Measurements from ENCODE around the gene INSIG1.

GRCh38 chr7:155329225-155329624, 31.5 kb downstream of the INSIG1 start:
- TF ChIP-seq, protein P1, sequence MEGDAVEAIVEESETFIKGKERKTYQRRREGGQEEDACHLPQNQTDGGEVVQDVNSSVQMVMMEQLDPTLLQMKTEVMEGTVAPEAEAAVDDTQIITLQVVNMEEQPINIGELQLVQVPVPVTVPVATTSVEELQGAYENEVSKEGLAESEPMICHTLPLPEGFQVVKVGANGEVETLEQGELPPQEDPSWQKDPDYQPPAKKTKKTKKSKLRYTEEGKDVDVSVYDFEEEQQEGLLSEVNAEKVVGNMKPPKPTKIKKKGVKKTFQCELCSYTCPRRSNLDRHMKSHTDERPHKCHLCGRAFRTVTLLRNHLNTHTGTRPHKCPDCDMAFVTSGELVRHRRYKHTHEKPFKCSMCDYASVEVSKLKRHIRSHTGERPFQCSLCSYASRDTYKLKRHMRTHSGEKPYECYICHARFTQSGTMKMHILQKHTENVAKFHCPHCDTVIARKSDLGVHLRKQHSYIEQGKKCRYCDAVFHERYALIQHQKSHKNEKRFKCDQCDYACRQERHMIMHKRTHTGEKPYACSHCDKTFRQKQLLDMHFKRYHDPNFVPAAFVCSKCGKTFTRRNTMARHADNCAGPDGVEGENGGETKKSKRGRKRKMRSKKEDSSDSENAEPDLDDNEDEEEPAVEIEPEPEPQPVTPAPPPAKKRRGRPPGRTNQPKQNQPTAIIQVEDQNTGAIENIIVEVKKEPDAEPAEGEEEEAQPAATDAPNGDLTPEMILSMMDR (conservative IDR thresholded peaks at IDR 0.05; ENCODE audit: low read depth in 2 of 2): no peak
- TF ChIP-seq EZH2 (IDR thresholded peaks at IDR 0.05; ENCODE audit: low read depth, unreplicated experiment) (no peak), CREB1 (CRISPR knock-in tag; IDR thresholded peaks at IDR 0.05; ENCODE audit: low read depth) (no peak)
- TF ChIP-seq, protein P2, sequence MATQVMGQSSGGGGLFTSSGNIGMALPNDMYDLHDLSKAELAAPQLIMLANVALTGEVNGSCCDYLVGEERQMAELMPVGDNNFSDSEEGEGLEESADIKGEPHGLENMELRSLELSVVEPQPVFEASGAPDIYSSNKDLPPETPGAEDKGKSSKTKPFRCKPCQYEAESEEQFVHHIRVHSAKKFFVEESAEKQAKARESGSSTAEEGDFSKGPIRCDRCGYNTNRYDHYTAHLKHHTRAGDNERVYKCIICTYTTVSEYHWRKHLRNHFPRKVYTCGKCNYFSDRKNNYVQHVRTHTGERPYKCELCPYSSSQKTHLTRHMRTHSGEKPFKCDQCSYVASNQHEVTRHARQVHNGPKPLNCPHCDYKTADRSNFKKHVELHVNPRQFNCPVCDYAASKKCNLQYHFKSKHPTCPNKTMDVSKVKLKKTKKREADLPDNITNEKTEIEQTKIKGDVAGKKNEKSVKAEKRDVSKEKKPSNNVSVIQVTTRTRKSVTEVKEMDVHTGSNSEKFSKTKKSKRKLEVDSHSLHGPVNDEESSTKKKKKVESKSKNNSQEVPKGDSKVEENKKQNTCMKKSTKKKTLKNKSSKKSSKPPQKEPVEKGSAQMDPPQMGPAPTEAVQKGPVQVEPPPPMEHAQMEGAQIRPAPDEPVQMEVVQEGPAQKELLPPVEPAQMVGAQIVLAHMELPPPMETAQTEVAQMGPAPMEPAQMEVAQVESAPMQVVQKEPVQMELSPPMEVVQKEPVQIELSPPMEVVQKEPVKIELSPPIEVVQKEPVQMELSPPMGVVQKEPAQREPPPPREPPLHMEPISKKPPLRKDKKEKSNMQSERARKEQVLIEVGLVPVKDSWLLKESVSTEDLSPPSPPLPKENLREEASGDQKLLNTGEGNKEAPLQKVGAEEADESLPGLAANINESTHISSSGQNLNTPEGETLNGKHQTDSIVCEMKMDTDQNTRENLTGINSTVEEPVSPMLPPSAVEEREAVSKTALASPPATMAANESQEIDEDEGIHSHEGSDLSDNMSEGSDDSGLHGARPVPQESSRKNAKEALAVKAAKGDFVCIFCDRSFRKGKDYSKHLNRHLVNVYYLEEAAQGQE (IDR thresholded peaks at IDR 0.05; ENCODE audit: unreplicated experiment): no peak

All from GM23338 (cell line).